Cardiac fibroblast (primary cell): Measurements from ENCODE around the gene RAB9B.
"Not testable (repeated sequence)": the region's sequence is repeated elsewhere in the genome, so short reads cannot be mapped to it uniquely, and the experiment has no call there.

Source experiments
- DNase-seq, 2 donors: peaks; one replicate each; pipeline versions ENCODE4 v3.0.0 to v3.0.0-alpha.2; 2010; ENCODE audit warnings: low read depth in 2 of 2
- H3K4me3 ChIP-seq, 2 donors: replicated peaks in 1 of 2; 1 replicate in 1 of 2; 2 replicates in 1 of 2; pipeline ENCODE4 v1.5.1; 2011; ENCODE audit warnings: low read depth in 2 of 2, low read length in 2 of 2, mild to moderate bottlenecking in 2 of 2, moderate library complexity in 1 of 2
- TF ChIP-seq, protein P1 (sequence below): IDR thresholded peaks from one replicate; pipeline ENCODE4 v1.5.1; 2011; ENCODE audit warnings: low read depth, mild to moderate bottlenecking, low read length, inconsistent platforms

The RAB9B gene

DNA sequence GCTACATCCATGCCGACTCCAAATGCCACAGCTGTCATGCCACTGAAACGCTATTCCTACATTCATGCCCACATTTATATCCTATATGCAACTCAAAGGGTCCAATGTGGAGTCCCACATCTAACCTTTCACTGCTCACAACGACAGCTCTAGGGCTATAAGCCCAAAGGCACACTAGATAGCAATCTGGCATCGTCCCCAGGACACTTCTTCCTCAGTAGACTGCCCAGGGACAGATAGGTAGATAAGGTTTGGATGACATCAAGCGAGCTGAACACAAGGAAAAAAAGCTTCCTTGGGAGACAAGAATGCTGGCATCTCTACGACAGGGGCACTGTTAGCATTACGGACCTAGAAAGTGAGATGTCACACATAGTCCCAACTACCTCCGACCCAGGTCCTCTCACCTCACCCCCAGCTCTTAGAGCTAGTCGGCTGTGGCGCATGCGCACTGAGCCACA lies 685 bp downstream of the RAB9B start:
- TF ChIP-seq, protein P1, sequence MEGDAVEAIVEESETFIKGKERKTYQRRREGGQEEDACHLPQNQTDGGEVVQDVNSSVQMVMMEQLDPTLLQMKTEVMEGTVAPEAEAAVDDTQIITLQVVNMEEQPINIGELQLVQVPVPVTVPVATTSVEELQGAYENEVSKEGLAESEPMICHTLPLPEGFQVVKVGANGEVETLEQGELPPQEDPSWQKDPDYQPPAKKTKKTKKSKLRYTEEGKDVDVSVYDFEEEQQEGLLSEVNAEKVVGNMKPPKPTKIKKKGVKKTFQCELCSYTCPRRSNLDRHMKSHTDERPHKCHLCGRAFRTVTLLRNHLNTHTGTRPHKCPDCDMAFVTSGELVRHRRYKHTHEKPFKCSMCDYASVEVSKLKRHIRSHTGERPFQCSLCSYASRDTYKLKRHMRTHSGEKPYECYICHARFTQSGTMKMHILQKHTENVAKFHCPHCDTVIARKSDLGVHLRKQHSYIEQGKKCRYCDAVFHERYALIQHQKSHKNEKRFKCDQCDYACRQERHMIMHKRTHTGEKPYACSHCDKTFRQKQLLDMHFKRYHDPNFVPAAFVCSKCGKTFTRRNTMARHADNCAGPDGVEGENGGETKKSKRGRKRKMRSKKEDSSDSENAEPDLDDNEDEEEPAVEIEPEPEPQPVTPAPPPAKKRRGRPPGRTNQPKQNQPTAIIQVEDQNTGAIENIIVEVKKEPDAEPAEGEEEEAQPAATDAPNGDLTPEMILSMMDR = no peak
- peak overlapping the region; percentile 57 to 58 for H3K4me3 ChIP-seq
- DNase-seq = peak in 1 of 2 donors; percentile 47

DNA sequence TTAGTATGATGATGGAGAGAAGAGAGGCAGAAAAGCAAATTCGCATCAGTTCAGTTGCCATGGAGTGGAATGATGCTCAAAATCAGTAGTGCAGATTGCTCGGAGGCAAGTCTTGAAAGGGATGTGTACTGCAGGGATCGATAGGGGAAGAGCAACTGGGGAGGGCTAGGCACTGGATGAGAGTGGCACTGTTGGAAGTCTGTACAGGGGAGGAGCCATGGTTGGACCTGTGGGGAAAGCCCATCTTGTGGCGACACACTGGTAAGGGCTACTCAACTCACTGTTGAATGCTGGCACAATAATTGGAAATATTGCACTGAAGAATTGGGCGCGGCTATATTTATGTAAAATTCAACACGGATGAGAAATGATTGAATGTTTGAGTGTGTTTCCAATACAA lies 1.2 kb downstream of the RAB9B start:
- no peak overlapping the region for H3K4me3 ChIP-seq
- TF ChIP-seq, protein P1 = no peak
- no peak for DNase-seq

- H3K4me3 ChIP-seq = no peak overlapping the region
- TF ChIP-seq, protein P1 = no peak
- DNase-seq = peak in 1 of 2 donors; percentile 12
Measured at GRCh38 chrX:103828529-103828928, 3.5 kb downstream of the RAB9B start.

- TF ChIP-seq, protein P1 = no peak
- H3K4me3 ChIP-seq = no peak overlapping the region
Measured at GRCh38 chrX:103825881-103826280, 6.2 kb downstream of the RAB9B start.

DNA sequence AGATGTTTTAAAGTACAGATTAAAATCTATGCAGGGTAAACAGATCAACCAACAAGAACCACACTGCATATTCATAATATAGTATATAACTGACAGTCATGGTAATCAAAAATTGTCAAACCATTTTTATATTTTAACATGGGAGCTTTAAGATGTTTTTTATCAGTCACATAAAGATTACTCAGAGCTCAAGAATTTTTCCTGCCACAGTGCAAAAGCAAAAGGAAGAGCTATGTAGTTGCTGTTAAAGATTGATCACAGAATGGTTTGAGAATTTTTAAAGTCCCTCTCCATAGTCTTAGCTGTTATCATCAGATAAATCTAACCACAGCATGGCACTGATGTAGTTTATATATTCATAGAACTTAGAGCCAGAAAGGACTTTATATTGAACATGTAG lies 8.5 kb downstream of the RAB9B start:
- TF ChIP-seq, protein P1 = no peak
- DNase-seq = peak; percentile 15 to 24
- no peak overlapping the region for H3K4me3 ChIP-seq

More at GRCh38 chrX:103825881-103826280, 6.2 kb downstream of the RAB9B start:
- DNase-seq = no peak

DNA sequence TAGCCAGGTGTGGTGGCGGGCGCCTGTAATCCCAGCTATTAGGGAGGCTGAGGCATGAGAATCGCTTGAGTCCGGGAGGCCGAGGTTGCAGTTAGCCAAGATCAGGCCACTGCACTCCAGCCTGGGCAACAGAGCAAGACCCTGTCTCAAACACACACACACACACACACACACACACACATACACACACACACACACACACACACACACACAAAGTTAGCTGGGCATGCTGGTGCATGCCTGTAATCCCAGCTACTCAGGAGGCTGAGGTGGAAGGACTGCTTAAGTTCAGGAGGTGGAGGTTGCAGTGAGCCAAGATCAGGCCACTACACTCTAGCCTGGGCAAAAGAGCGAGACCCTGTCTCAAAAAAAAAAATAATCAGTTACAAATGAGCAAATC lies 11.3 kb downstream of the RAB9B start:
- not testable (repeated sequence) for H3K4me3 ChIP-seq, DNase-seq

DNA sequence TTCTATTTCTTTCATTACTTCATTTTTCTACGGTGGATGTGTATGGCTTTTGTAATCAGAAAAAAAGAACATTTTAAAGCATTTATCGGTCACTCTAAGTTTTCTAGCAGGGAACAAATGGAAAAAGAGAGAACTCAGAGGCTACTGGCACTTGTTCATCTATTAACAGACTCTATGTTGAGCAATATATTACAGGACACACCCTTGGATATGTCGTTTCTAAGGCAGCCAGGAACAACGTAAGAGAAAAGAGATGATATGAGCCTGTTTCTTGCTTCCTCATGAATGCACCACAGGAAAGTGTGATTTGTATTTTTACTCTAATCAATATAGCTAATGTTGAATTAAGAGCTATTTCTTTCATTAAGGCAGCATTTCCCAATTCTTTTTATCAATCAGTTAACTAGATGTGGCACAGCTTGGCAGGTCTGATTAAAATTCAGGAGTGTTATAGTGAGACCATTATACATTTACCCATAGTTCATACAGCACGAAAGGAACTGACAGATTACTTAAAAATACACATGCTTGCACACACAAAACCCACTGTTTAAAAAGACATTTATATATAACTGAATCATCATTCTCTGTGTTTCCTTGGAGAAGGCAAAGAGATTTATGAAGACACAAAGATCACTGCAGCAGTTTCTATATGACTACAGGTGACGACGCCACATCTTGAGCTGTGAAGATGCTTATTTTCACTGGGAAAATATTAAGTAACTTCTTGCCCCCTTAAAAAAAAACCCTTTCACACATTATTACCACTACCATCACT lies 13.0 kb downstream of the RAB9B start:
- TF ChIP-seq, protein P1 = no peak
- peak; percentile 24 to 55 for DNase-seq
- H3K4me3 ChIP-seq = no peak overlapping the region
